Activated T-helper 2 cell treated with anti-CD3 and anti-CD28 coated beads, Interferon-gamma antibody, Interleukin-2, Interleukin-4, amounts not matched to agents 10 μg/mL and 5 μg/mL and 100 μg/mL, durations not matched to agents 14 hours and 24 hours and 36 hours (primary cell): ENCODE measurements around the gene CACNG4. TPM values are rescaled to one million over a fixed set of nuclear protein-coding genes. Genes with fewer than 3 reads are reported as not detected.

Experiments
- DNase-seq: peaks from one replicate; pipeline ENCODE4 v3.0.0; 2021; ENCODE audit warnings: low spot score
- H3K27ac Mint-ChIP-seq: one replicate; pipeline ENCODE4 v1.8.0; 2021; ENCODE audit warnings: mixed read lengths
- H3K27me3 Mint-ChIP-seq: one replicate; pipeline ENCODE4 v1.8.0; 2021; ENCODE audit warnings: low read depth, mixed read lengths
- H3K36me3 Mint-ChIP-seq: one replicate; pipeline ENCODE4 v1.8.0; 2021; ENCODE audit warnings: low read depth, mixed read lengths
- H3K4me1 Mint-ChIP-seq: one replicate; pipeline ENCODE4 v1.8.0; 2021; ENCODE audit warnings: low read depth, mixed read lengths
- H3K4me3 Mint-ChIP-seq: one replicate; pipeline ENCODE4 v1.8.0; 2021; ENCODE audit warnings: low read depth, mild to moderate bottlenecking, moderate library complexity, mixed read lengths
- H3K9me3 Mint-ChIP-seq: one replicate; pipeline ENCODE4 v1.8.0; 2021; ENCODE audit warnings: mixed read lengths
- intact Hi-C: fragments of 100-400 bp; cut with micrococcal nuclease; formaldehyde crosslinking; loops from one replicate; pipeline ENCODE4 v1.15.1; 2023
- total RNA-seq: library from RNA; stranded (reverse); gene quantifications from 2 replicates; pipeline ENCODE4 v1.2.3, GENCODE V29; 2022

The CACNG4 gene
- total RNA-seq, 1 donor from 2014 or later: not detected

- Mint-ChIP-seq H3K4me3 (no peak overlapping the region), H3K27ac (no peak overlapping the region), H3K9me3 (no peaks in the 10 kb centered on the region), H3K4me1 (no peaks in the 10 kb centered on the region), H3K27me3 (peaks cover 27% of the 10 kb centered on the region), H3K36me3 (no peaks in the 10 kb centered on the region)
- intact Hi-C loops: no loop called here
- no peak for DNase-seq
These were observed 21.1 kb downstream of the CACNG4 start for GRCh38 chr17:66985338-66986237.

- DNase-seq: no peak
- peaks cover 25% of the 10 kb centered on the region for H3K27me3 Mint-ChIP-seq
- H3K36me3 Mint-ChIP-seq: no peaks in the 10 kb centered on the region
- H3K4me3 Mint-ChIP-seq: no peak overlapping the region
- no peak overlapping the region for H3K27ac Mint-ChIP-seq
- H3K9me3 Mint-ChIP-seq: no peaks in the 10 kb centered on the region
- intact Hi-C loops: no loop called here
- no peaks in the 10 kb centered on the region for H3K4me1 Mint-ChIP-seq
These were observed 22.2 kb downstream of the CACNG4 start for GRCh38 chr17:66986659-66987058.

- Mint-ChIP-seq H3K27ac (no peak overlapping the region), H3K4me1 (no peaks in the 10 kb centered on the region), H3K27me3 (peaks cover 25% of the 10 kb centered on the region), H3K36me3 (no peaks in the 10 kb centered on the region), H3K4me3 (no peak overlapping the region), H3K9me3 (no peaks in the 10 kb centered on the region)
- intact Hi-C loops: no loop called here
- no peak for DNase-seq
These were observed 22.6 kb downstream of the CACNG4 start for GRCh38 chr17:66987059-66987616.

- no peak overlapping the region for H3K4me3 Mint-ChIP-seq
- H3K9me3 Mint-ChIP-seq: no peaks in the 10 kb centered on the region
- H3K27ac Mint-ChIP-seq: no peak overlapping the region
- H3K4me1 Mint-ChIP-seq: no peaks in the 10 kb centered on the region
- DNase-seq: no peak
- intact Hi-C loops: no loop called here
- H3K27me3 Mint-ChIP-seq: peaks cover 21% of the 10 kb centered on the region
- H3K36me3 Mint-ChIP-seq: no peaks in the 10 kb centered on the region
These were observed 23.7 kb downstream of the CACNG4 start for GRCh38 chr17:66988069-66988798.

GRCh38 chr17:66989076-66989475, 24.6 kb downstream of the CACNG4 start:
- no peak overlapping the region for H3K27ac Mint-ChIP-seq
- intact Hi-C loops: no loop called here
- H3K36me3 Mint-ChIP-seq: no peaks in the 10 kb centered on the region
- H3K4me1 Mint-ChIP-seq: no peaks in the 10 kb centered on the region
- peaks cover 21% of the 10 kb centered on the region for H3K27me3 Mint-ChIP-seq
- DNase-seq: no peak
- H3K4me3 Mint-ChIP-seq: no peak overlapping the region
- no peaks in the 10 kb centered on the region for H3K9me3 Mint-ChIP-seq

- H3K36me3 Mint-ChIP-seq: no peaks in the 10 kb centered on the region
- H3K27me3 Mint-ChIP-seq: peaks cover 21% of the 10 kb centered on the region
- no peak overlapping the region for H3K27ac Mint-ChIP-seq
- no peak overlapping the region for H3K4me3 Mint-ChIP-seq
- no peaks in the 10 kb centered on the region for H3K4me1 Mint-ChIP-seq
- intact Hi-C loops: no loop called here
- no peaks in the 10 kb centered on the region for H3K9me3 Mint-ChIP-seq
- no peak for DNase-seq
These were observed 25.1 kb downstream of the CACNG4 start for GRCh38 chr17:66989579-66989978.

GRCh38 chr17:66990047-66990446, 25.5 kb downstream of the CACNG4 start:
- H3K36me3 Mint-ChIP-seq: no peaks in the 10 kb centered on the region

GRCh38 chr17:66992911-66993442, 28.5 kb downstream of the CACNG4 start:
- peaks cover 6% of the 10 kb centered on the region for H3K27me3 Mint-ChIP-seq
- H3K36me3 Mint-ChIP-seq: no peaks in the 10 kb centered on the region
- DNase-seq: no peak
- no peak overlapping the region for H3K27ac Mint-ChIP-seq
- no peak overlapping the region for H3K4me3 Mint-ChIP-seq
- intact Hi-C loops: no loop called here
- no peaks in the 10 kb centered on the region for H3K4me1 Mint-ChIP-seq
- H3K9me3 Mint-ChIP-seq: no peaks in the 10 kb centered on the region

More at GRCh38 chr17:66990047-66990446, 25.5 kb downstream of the CACNG4 start:
- Mint-ChIP-seq H3K4me1 (no peaks in the 10 kb centered on the region), H3K27me3 (peaks cover 21% of the 10 kb centered on the region), H3K4me3 (no peak overlapping the region), H3K9me3 (no peaks in the 10 kb centered on the region), H3K27ac (no peak overlapping the region)
- DNase-seq: no peak
- intact Hi-C loops: no loop called here

GRCh38 chr17:66994361-66994760, 29.9 kb downstream of the CACNG4 start:
- no peak overlapping the region for H3K27ac Mint-ChIP-seq
- intact Hi-C loops: no loop called here
- no peak overlapping the region for H3K4me3 Mint-ChIP-seq
- H3K4me1 Mint-ChIP-seq: no peaks in the 10 kb centered on the region
- peaks cover 4% of the 10 kb centered on the region for H3K27me3 Mint-ChIP-seq
- no peaks in the 10 kb centered on the region for H3K36me3 Mint-ChIP-seq
- DNase-seq: no peak
- H3K9me3 Mint-ChIP-seq: no peaks in the 10 kb centered on the region

- H3K36me3 Mint-ChIP-seq: no peaks in the 10 kb centered on the region
- no peaks in the 10 kb centered on the region for H3K9me3 Mint-ChIP-seq
- H3K27me3 Mint-ChIP-seq: no peaks in the 10 kb centered on the region
- no peak overlapping the region for H3K27ac Mint-ChIP-seq
- no peak overlapping the region for H3K4me3 Mint-ChIP-seq
- DNase-seq: no peak
- intact Hi-C loops: no loop called here
- no peaks in the 10 kb centered on the region for H3K4me1 Mint-ChIP-seq
These were observed 30.5 kb downstream of the CACNG4 start for GRCh38 chr17:66994930-66995535.

- Mint-ChIP-seq H3K9me3 (no peaks in the 10 kb centered on the region), H3K4me3 (no peak overlapping the region), H3K36me3 (no peaks in the 10 kb centered on the region), H3K27ac (no peak overlapping the region), H3K27me3 (no peaks in the 10 kb centered on the region), H3K4me1 (no peaks in the 10 kb centered on the region)
- DNase-seq: no peak
- intact Hi-C loops: no loop called here
These were observed 31.4 kb downstream of the CACNG4 start for GRCh38 chr17:66995944-66996343.

- Mint-ChIP-seq H3K9me3 (no peaks in the 10 kb centered on the region), H3K36me3 (no peaks in the 10 kb centered on the region)
These were observed 32.4 kb downstream of the CACNG4 start for GRCh38 chr17:66996926-66997325.

More at GRCh38 chr17:66996926-66997325, 32.4 kb downstream of the CACNG4 start:
- no peaks in the 10 kb centered on the region for H3K4me1 Mint-ChIP-seq
- no peaks in the 10 kb centered on the region for H3K27me3 Mint-ChIP-seq
- H3K27ac Mint-ChIP-seq: no peak overlapping the region
- no peak overlapping the region for H3K4me3 Mint-ChIP-seq
- intact Hi-C loops: no loop called here
- DNase-seq: no peak
